Naive thymus-derived CD4-positive, alpha-beta T cell (primary cell): ENCODE data around the gene FNBP1L. TPM values are rescaled to one million over a fixed set of nuclear protein-coding genes. Genes with fewer than 3 reads are reported as not detected.

ENCODE experiments used
- ATAC-seq: fragments of 150-1000 bp; cut with Tn5 transposase; 2 replicates; pipeline ENCODE4 v1.10.0; 2021; ENCODE audit warnings: mild to moderate bottlenecking, moderate library complexity
- CTCF ChIA-PET: fragments of 350-600 bp; sonication (Branson Sonifier 250); formaldehyde crosslinking; loops from one replicate; lab custom pipeline; 2021; ENCODE audit warnings: antibody characterized with exemption; lab: Charles Lee
- POLR2A ChIA-PET: fragments of 350-600 bp; sonication (Branson Sonifier 250); formaldehyde crosslinking; loops from one replicate; lab custom pipeline; 2021; ENCODE audit warnings: antibody characterized with exemption, inconsistent platforms; lab: Charles Lee
- DNase-seq, 9 donors: peaks; one replicate each; pipeline versions ENCODE4 v3.0.0 to v3.0.0-alpha.2; 2020 to 2022; ENCODE audit warnings: mixed read lengths in 1 of 9
- H3K27ac ChIP-seq: one replicate; pipeline ENCODE4 v1.7.0; 2013; ENCODE audit warnings: mild to moderate bottlenecking, low read depth, low read length, moderate library complexity
- H3K27me3 ChIP-seq, 2 donors: one replicate each; pipeline ENCODE4 v1.7.0; 2013; ENCODE audit warnings: low read length in 2 of 2, mild to moderate bottlenecking in 2 of 2, moderate library complexity in 2 of 2; ENCODE audit not compliant: control insufficient read depth in 2 of 2, insufficient read depth in 2 of 2
- H3K36me3 ChIP-seq, 3 experiments: 1 replicate in 2 of 3; 2 replicates in 1 of 3; pipeline ENCODE4 v1.7.0; 2013; ENCODE audit warnings: low read length in 3 of 3, mild to moderate bottlenecking in 3 of 3, moderate library complexity in 1 of 3; ENCODE audit not compliant: insufficient read depth in 3 of 3, control insufficient read depth in 2 of 3
- H3K4me1 ChIP-seq, 2 donors: one replicate each; pipeline ENCODE4 v1.7.0; 2013; ENCODE audit warnings: low read length in 2 of 2, mild to moderate bottlenecking in 2 of 2, moderate library complexity in 1 of 2; ENCODE audit not compliant: control insufficient read depth in 2 of 2, insufficient read depth in 2 of 2
- H3K4me3 ChIP-seq: 2 replicates; pipeline ENCODE4 v1.7.0; 2013; ENCODE audit warnings: mild to moderate bottlenecking, low read length
- H3K9me3 ChIP-seq, 3 experiments: 1 replicate in 2 of 3; 2 replicates in 1 of 3; pipeline ENCODE4 v1.7.0; 2013; ENCODE audit warnings: low read length in 3 of 3; ENCODE audit not compliant: control insufficient read depth in 2 of 3
- H3K27ac Mint-ChIP-seq, 9 donors: one replicate each; pipeline ENCODE4 v1.8.0; 2020 to 2022; ENCODE audit warnings: mixed read lengths in 9 of 9, mild to moderate bottlenecking in 8 of 9, moderate library complexity in 5 of 9, inconsistent platforms in 2 of 9
- H3K27me3 Mint-ChIP-seq, 5 donors: one replicate each; pipeline ENCODE4 v1.8.0; 2021 to 2022; ENCODE audit warnings: mixed read lengths in 5 of 5, mild to moderate bottlenecking in 1 of 5
- H3K36me3 Mint-ChIP-seq, 5 donors: one replicate each; pipeline ENCODE4 v1.8.0; 2020 to 2022; ENCODE audit warnings: mixed read lengths in 5 of 5, mild to moderate bottlenecking in 3 of 5, inconsistent platforms in 1 of 5
- H3K4me1 Mint-ChIP-seq, 7 donors: one replicate each; pipeline ENCODE4 v1.8.0; 2020 to 2022; ENCODE audit warnings: mixed read lengths in 7 of 7, mild to moderate bottlenecking in 3 of 7, inconsistent platforms in 1 of 7
- H3K4me3 Mint-ChIP-seq, 10 donors: one replicate each; pipeline ENCODE4 v1.8.0; 2020 to 2022; ENCODE audit warnings: mild to moderate bottlenecking in 10 of 10, mixed read lengths in 10 of 10, moderate library complexity in 6 of 10, inconsistent platforms in 2 of 10
- H3K9me3 Mint-ChIP-seq, 11 donors: one replicate each; pipeline ENCODE4 v1.8.0; 2020 to 2022; ENCODE audit warnings: mixed read lengths in 11 of 11, mild to moderate bottlenecking in 4 of 11, inconsistent platforms in 1 of 11, moderate library complexity in 1 of 11
- intact Hi-C, 2 donors: fragments of 100-400 bp; cut with micrococcal nuclease; formaldehyde crosslinking; loops; one replicate each; pipeline ENCODE4 v1.15.1; 2023
- polyA plus RNA-seq, 2 donors: library from polyadenylated mRNA; unstranded; fragments of 300-500 nt; fragmentation: Illumina TruSeq; gene quantifications; one replicate each; pipeline ENCODE4 v1.2.3, GENCODE V29; 2021
- total RNA-seq, 6 experiments: library from RNA in 5 of 6; stranded (reverse) in 5 of 6; gene quantifications; 1 replicate in 5 of 6; 2 replicates in 1 of 6; pipeline ENCODE4 v1.2.3 and lab custom pipeline; 2021 to 2026

FNBP1L gene
- total RNA-seq, result 1 to 10 TPM in 4 of 5 experiments, under 1 TPM in 1; 0.07 to 2.6 (median 1.1) TPM
- under 1 TPM; 0.35 to 0.69 TPM for polyA plus RNA-seq
- total RNA-seq (lab: John Stamatoyannopoulos, UW), result 2.7 reads per million, percentile 14 among the genes with 10 or more reads in this experiment

DNA sequence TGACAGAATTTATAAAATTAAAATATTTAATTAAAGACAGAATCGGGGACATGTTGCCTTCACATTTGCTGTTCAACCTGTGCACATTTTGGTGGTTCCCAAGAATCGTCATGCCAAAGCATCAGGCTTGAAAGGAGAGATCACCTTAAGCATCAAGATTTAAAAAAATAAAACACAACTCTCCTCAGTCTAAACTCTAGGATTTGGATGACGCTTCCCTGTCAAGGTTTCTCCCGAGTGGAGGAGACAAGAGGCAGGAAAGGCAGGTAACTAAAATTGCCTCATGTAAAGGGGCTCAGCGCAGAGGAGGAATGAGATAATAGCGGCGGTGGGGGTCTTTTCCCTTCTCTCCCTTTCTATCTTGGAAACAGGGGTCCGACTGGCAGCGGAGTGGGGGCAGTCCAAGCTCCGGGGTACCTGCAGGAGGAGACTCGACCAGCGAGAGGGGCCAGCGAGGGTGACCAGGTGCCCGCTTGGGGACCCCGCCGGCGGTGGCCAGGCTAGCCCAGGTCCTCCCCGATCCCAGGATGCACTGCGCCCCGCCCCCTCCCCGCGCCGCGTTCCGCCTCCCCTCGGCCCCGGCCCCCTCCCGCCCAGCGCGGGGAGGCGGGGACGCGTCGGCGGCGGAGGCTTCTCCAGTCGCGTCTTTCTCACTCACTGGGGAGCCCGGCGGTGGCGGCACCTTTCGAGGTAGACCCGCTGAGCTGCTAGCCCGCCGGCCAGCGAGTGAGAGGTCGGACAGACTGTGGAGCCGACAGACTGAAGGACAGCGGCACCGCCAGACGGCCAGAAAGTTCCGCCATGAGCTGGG lies at the start of gene FNBP1L:
Gene FNBP1L, plus strand, starts transcription at position 638 of the 811 bp plus-strand sequence. Its CDS starts 164 bp downstream, at position 802.
- peaks cover 28 to 70% (median 53%) of the 10 kb centered on the region in 5 donors for H3K27me3 Mint-ChIP-seq
- H3K36me3 ChIP-seq, result peaks cover 0 to 6% (median 0%) of the 10 kb centered on the region in 3 experiments
- peak within 1 kb of the TSS; percentile 89 to 97 (median 93) for H3K4me3 Mint-ChIP-seq
- ChIA-PET CTCF (no interaction called here), POLR2A (interaction anchor here (1.1 to 1.2 kb wide), 2 partner anchors 9 to 431 kb away, joined by 3 to 5 read pairs; partner anchors contain the start of gene DNTTIP2)
- H3K9me3 ChIP-seq, result no peaks in the 10 kb centered on the region
- peak within 1 kb of the TSS; percentile 61 for H3K4me3 ChIP-seq
- peak within 1 kb of the TSS in 6 of 9 donors; percentile 28 to 94 (median 68) for H3K27ac Mint-ChIP-seq
- peaks cover 0 to 3% (median 0%) of the 10 kb centered on the region in 5 donors for H3K36me3 Mint-ChIP-seq
- peak within 1 kb of the TSS; percentile 11 for H3K27ac ChIP-seq
- peaks cover 0 to 4% (median 0%) of the 10 kb centered on the region in 11 donors for H3K9me3 Mint-ChIP-seq
- peak; percentile 40 to 60 (median 47) for DNase-seq
- peaks cover 19 to 22% of the 10 kb centered on the region in 2 donors for H3K27me3 ChIP-seq
- peaks cover 8 to 24% (median 22%) of the 10 kb centered on the region in 7 donors for H3K4me1 Mint-ChIP-seq
- intact Hi-C loops, result loop anchor here in 1 of 2 donors (1.0 to 5.0 kb wide), 4 partner anchors 9 to 970 kb away; partner anchors contain the start of genes ABCD3 and GCLM
- ATAC-seq, result peak; percentile 87
- H3K4me1 ChIP-seq, result peaks cover 10 to 12% of the 10 kb centered on the region in 2 donors

DNA sequence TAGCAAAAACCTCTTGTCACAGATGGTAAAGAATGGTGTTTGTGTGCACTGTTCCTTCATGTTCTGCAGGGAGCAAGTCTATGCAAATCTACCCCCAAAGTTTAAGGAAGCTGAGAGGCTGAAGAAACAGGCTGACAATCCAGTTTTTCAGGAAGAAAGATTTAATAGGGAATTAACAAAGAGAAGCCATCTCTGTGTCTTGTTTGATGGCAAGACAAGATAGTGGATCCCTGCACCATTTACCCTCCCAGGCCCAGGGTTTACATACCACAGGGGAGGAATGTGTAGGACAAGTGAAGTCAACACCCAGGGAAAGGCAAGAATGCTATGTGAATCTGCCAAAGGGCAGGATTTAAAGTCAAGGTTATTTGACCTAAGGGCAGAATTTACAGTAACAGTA lies 48.1 kb upstream of the FNBP1L start:
- Histone ChIP-seq H3K4me3 (no peak overlapping the region), H3K27me3 (no peaks in the 10 kb centered on the region), H3K36me3 (no peaks in the 10 kb centered on the region), H3K9me3 (no peaks in the 10 kb centered on the region), H3K4me1 (no peaks in the 10 kb centered on the region), H3K27ac (no peak overlapping the region)
- no peak for ATAC-seq
- Mint-ChIP-seq H3K27me3 (peaks cover 0 to 21% (median 0%) of the 10 kb centered on the region in 5 donors), H3K4me3 (no peak overlapping the region), H3K27ac (no peak overlapping the region), H3K4me1 (no peaks in the 10 kb centered on the region), H3K36me3 (no peaks in the 10 kb centered on the region), H3K9me3 (peaks cover 0 to 5% (median 0%) of the 10 kb centered on the region in 11 donors)
- POLR2A ChIA-PET, result no interaction called here
- DNase-seq, result no peak
- CTCF ChIA-PET, result no interaction called here
- intact Hi-C loops, result no loop called here

DNA sequence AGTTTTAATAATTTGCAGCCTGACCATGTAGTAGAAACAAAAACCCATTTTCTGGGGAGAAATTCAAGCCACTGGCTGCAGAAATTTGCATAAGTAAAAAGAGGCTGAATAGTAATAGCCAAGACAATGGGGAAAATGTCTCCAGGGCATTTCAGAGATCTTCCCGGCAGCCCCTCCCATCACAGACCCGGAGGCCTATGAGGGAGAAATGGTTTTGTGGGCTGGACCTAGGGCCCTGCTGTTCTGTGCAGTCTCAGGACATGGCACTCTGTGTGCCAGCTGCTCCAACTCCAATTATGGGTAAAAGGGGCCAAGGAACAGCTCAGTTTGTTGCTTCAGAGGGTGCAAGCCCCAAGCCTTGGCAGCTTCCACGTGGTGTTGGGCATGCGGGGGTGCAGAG lies 39.7 kb upstream of the FNBP1L start:
- H3K27ac Mint-ChIP-seq, result no peak overlapping the region
- H3K27me3 Mint-ChIP-seq, result peaks cover 0 to 16% (median 7%) of the 10 kb centered on the region in 5 donors
- no peaks in the 10 kb centered on the region for H3K4me1 Mint-ChIP-seq
- Histone ChIP-seq H3K9me3 (no peaks in the 10 kb centered on the region), H3K4me1 (no peaks in the 10 kb centered on the region), H3K27ac (no peak overlapping the region), H3K36me3 (no peaks in the 10 kb centered on the region), H3K4me3 (no peak overlapping the region), H3K27me3 (no peaks in the 10 kb centered on the region)
- ChIA-PET POLR2A (no interaction called here), CTCF (no interaction called here)
- intact Hi-C loops, result no loop called here
- DNase-seq (no peak), ATAC-seq (no peak)
- peaks cover 0 to 3% (median 3%) of the 10 kb centered on the region in 5 donors for H3K36me3 Mint-ChIP-seq
- no peak overlapping the region for H3K4me3 Mint-ChIP-seq
- peaks cover 0 to 14% (median 0%) of the 10 kb centered on the region in 11 donors for H3K9me3 Mint-ChIP-seq

DNA sequence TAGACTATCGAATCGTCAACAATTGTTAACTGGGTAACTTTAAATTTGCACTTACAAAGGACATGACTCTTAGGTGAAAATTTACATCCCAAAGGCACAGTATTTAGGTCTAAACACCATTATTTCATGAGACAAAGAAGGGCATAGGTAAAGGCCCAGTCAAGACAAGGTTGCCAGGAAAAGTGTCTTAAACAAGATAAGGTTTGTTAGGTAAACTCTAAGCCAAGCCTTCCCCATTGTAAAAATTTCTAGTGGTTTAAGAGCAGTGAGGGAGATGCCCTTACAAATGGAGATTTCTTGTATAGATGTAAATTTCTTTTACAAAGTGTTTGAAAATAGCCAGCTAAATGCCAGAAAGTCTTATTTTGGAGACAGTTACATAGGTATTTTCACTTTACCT lies 36.9 kb upstream of the FNBP1L start:
- H3K4me1 Mint-ChIP-seq, result peaks cover 0 to 5% (median 0%) of the 10 kb centered on the region in 7 donors
- DNase-seq (no peak), ATAC-seq (no peak)
- H3K27ac Mint-ChIP-seq, result no peak overlapping the region
- H3K9me3 Mint-ChIP-seq, result peaks cover 0 to 14% (median 0%) of the 10 kb centered on the region in 11 donors
- Histone ChIP-seq H3K4me3 (no peak overlapping the region), H3K27me3 (no peaks in the 10 kb centered on the region), H3K4me1 (no peaks in the 10 kb centered on the region), H3K36me3 (no peaks in the 10 kb centered on the region), H3K9me3 (no peaks in the 10 kb centered on the region), H3K27ac (no peak overlapping the region)
- H3K36me3 Mint-ChIP-seq, result peaks cover 0 to 3% (median 3%) of the 10 kb centered on the region in 5 donors
- ChIA-PET CTCF (no interaction called here), POLR2A (no interaction called here)
- intact Hi-C loops, result no loop called here
- peaks cover 0 to 16% (median 9%) of the 10 kb centered on the region in 5 donors for H3K27me3 Mint-ChIP-seq
- H3K4me3 Mint-ChIP-seq, result no peak overlapping the region

DNA sequence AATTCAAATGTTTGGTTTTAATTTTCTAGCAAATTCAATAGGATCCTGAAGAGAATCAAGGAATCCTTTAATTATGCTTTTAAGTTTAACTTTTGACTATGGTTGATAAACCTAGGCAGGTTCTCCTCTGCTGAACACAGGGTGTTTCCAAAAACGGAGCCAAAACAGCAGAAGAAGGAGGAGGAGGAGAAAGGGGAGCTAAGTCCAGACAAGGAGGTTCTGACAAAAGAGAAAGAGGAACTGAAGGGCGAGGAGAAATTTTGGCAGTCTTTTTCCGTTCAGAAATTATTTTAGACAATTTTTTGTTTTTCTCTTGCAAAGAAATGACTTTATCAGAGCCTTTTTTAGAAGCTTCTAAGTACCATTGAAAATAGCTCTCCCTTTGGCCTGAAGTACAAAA lies 33.2 kb upstream of the FNBP1L start:
- no peak overlapping the region for H3K4me3 ChIP-seq
- peaks cover 0 to 5% (median 0%) of the 10 kb centered on the region in 7 donors for H3K4me1 Mint-ChIP-seq

DNA sequence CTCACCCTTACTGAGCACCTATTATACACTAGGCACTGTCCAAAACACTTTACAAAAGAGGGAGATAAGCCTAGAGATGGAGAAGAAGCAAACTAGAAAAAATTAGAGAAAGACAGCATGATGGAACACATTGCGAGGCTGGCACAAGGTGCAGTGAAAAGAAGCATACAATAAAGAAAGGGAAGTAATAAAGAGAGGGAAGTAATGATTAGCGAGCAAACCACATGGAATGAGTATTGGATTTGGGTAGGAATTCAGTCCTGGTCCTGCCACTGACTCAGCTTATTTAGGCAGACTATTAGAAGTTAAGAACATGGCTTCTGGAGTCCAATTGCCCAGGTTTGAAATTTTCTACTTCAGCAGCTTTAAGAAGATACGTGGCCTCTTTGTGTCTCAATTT lies 32.6 kb upstream of the FNBP1L start:
- no peaks in the 10 kb centered on the region for H3K36me3 Mint-ChIP-seq
- peak overlapping the region in 1 of 9 donors; percentile 17 for H3K27ac Mint-ChIP-seq
- H3K9me3 Mint-ChIP-seq, result no peaks in the 10 kb centered on the region
- H3K9me3 ChIP-seq, result no peaks in the 10 kb centered on the region
- no peak overlapping the region for H3K27ac ChIP-seq
- ATAC-seq (no peak), DNase-seq (no peak)
- H3K4me3 ChIP-seq, result no peak overlapping the region
- H3K4me1 Mint-ChIP-seq, result peaks cover 0 to 5% (median 0%) of the 10 kb centered on the region in 7 donors
- no peaks in the 10 kb centered on the region for H3K27me3 ChIP-seq
- POLR2A ChIA-PET, result no interaction called here
- CTCF ChIA-PET, result no interaction called here
- no peaks in the 10 kb centered on the region for H3K4me1 ChIP-seq
- H3K4me3 Mint-ChIP-seq, result no peak overlapping the region
- H3K27me3 Mint-ChIP-seq, result peaks cover 0 to 24% (median 7%) of the 10 kb centered on the region in 5 donors
- intact Hi-C loops, result no loop called here
- no peaks in the 10 kb centered on the region for H3K36me3 ChIP-seq

More for the DNA sequence above, 33.2 kb upstream of the FNBP1L start:
- H3K27me3 Mint-ChIP-seq, result peaks cover 0 to 24% (median 7%) of the 10 kb centered on the region in 5 donors
- no peaks in the 10 kb centered on the region for H3K9me3 Mint-ChIP-seq
- ChIA-PET CTCF (no interaction called here), POLR2A (no interaction called here)
- Histone ChIP-seq H3K36me3 (no peaks in the 10 kb centered on the region), H3K27ac (no peak overlapping the region), H3K27me3 (no peaks in the 10 kb centered on the region), H3K9me3 (no peaks in the 10 kb centered on the region), H3K4me1 (no peaks in the 10 kb centered on the region)
- intact Hi-C loops, result no loop called here
- no peak overlapping the region for H3K4me3 Mint-ChIP-seq
- no peaks in the 10 kb centered on the region for H3K36me3 Mint-ChIP-seq
- H3K27ac Mint-ChIP-seq, result no peak overlapping the region
- ATAC-seq, result no peak
- DNase-seq, result no peak
